DOHH2 (cell line): ENCODE measurements around the gene COL23A1.

Experiments used
- H3F3A ChIP-seq: fragments of 200-600 bp; sonication (generic), shearing (Covaris generic); 2 replicates; pipeline ENCODE4 v1.6.0; 2016; ENCODE audit warnings: antibody characterized with exemption, mild to moderate bottlenecking; ENCODE audit not compliant: control insufficient read depth, insufficient read depth
- H3K27ac ChIP-seq: fragments of 200-600 bp; sonication (generic); 2 replicates; pipeline ENCODE4 v1.5.1; 2014; ENCODE audit warnings: low read depth, mild to moderate bottlenecking, low read length, moderate library complexity
- H3K27me3 ChIP-seq: fragments of 200-600 bp; sonication (generic); 2 replicates; pipeline ENCODE4 v1.6.1; 2014; ENCODE audit warnings: mild to moderate bottlenecking, low read length, mixed read lengths; ENCODE audit not compliant: control insufficient read depth
- H3K36me3 ChIP-seq: fragments of 200-600 bp; sonication (generic); 2 replicates; pipeline ENCODE4 v1.6.1; 2014; ENCODE audit warnings: mild to moderate bottlenecking, low read length, moderate library complexity, mixed read lengths; ENCODE audit not compliant: control insufficient read depth
- H3K4me1 ChIP-seq: fragments of 200-600 bp; sonication (generic); 2 replicates; pipeline ENCODE4 v1.6.1; 2014; ENCODE audit warnings: mild to moderate bottlenecking, low read length, mixed read lengths; ENCODE audit not compliant: control insufficient read depth
- H3K4me2 ChIP-seq: fragments of 200-600 bp; sonication (generic); 2 replicates; pipeline ENCODE4 v1.6.0; 2014; ENCODE audit warnings: mild to moderate bottlenecking, low read length, moderate library complexity
- H3K4me3 ChIP-seq: fragments of 200-600 bp; sonication (generic); 2 replicates; pipeline ENCODE4 v1.5.1; 2014; ENCODE audit warnings: mild to moderate bottlenecking, low read length, mixed read lengths
- H3K79me2 ChIP-seq: fragments of 200-600 bp; sonication (generic); 2 replicates; pipeline ENCODE4 v1.6.1; 2014; ENCODE audit warnings: mild to moderate bottlenecking, low read length, mixed read lengths; ENCODE audit not compliant: control insufficient read depth
- H3K9me2 ChIP-seq: fragments of 200-600 bp; sonication (generic); replicated peaks from 2 replicates; pipeline ENCODE4 v1.6.1; 2014; ENCODE audit warnings: mild to moderate bottlenecking, low read length, mixed read lengths; ENCODE audit not compliant: control insufficient read depth
- H3K9me3 ChIP-seq: fragments of 200-600 bp; sonication (generic); 2 replicates; pipeline ENCODE4 v1.6.1; 2014; ENCODE audit warnings: antibody characterized with exemption, low read length, mixed read lengths; ENCODE audit not compliant: control insufficient read depth, insufficient read depth
- H4K20me1 ChIP-seq: fragments of 200-600 bp; sonication (generic); 2 replicates; pipeline ENCODE4 v1.6.0; 2014; ENCODE audit warnings: low read depth, mild to moderate bottlenecking, antibody characterized with exemption, low read length, moderate library complexity; ENCODE audit not compliant: control insufficient read depth, insufficient read depth
- CTCF ChIP-seq: fragments of 200-600 bp; sonication (generic); IDR thresholded peaks from one replicate; pipeline ENCODE4 v1.5.1; 2014; ENCODE audit warnings: antibody characterized with exemption, mild to moderate bottlenecking, low read depth, low read length; ENCODE audit not compliant: poor library complexity, severe bottlenecking
- EZH2phosphoT487 ChIP-seq: fragments of 200-600 bp; sonication (generic); IDR thresholded peaks from 2 replicates; pipeline ENCODE4 v1.6.1; 2017; ENCODE audit warnings: borderline replicate concordance, mild to moderate bottlenecking, antibody characterized with exemption, low read length, moderate library complexity, mixed read lengths

Gene COL23A1

GRCh38 chr5:178419651-178420050 is 170.5 kb downstream of the COL23A1 start:
- no peaks in the 10 kb centered on the region for H3K4me1 ChIP-seq
- peaks cover 7% of the 10 kb centered on the region for H3K27me3 ChIP-seq
- no peak overlapping the region for H3K27ac ChIP-seq
- no peaks in the 10 kb centered on the region for H3K79me2 ChIP-seq
- H3F3A ChIP-seq, result no peaks in the 10 kb centered on the region
- no peak overlapping the region for H3K4me3 ChIP-seq
- H3K9me2 ChIP-seq, result no peaks in the 10 kb centered on the region
- no peak for TF ChIP-seq EZH2phosphoT487
- no peak for TF ChIP-seq CTCF
- H3K9me3 ChIP-seq, result no peaks in the 10 kb centered on the region
- no peaks in the 10 kb centered on the region for H4K20me1 ChIP-seq
- H3K4me2 ChIP-seq, result no peak overlapping the region
- H3K36me3 ChIP-seq, result no peaks in the 10 kb centered on the region

- H3K4me1 ChIP-seq, result no peaks in the 10 kb centered on the region
- no peaks in the 10 kb centered on the region for H3K79me2 ChIP-seq
- H3K9me3 ChIP-seq, result no peaks in the 10 kb centered on the region
- TF ChIP-seq CTCF, result no peak
- no peak for TF ChIP-seq EZH2phosphoT487
- H3K9me2 ChIP-seq, result no peaks in the 10 kb centered on the region
- no peak overlapping the region for H3K27ac ChIP-seq
- peaks cover 7% of the 10 kb centered on the region for H3K27me3 ChIP-seq
- H3K4me2 ChIP-seq, result no peak overlapping the region
- no peaks in the 10 kb centered on the region for H4K20me1 ChIP-seq
- H3K4me3 ChIP-seq, result no peak overlapping the region
- H3F3A ChIP-seq, result no peaks in the 10 kb centered on the region
- H3K36me3 ChIP-seq, result no peaks in the 10 kb centered on the region
These were observed 171.0 kb downstream of the COL23A1 start for GRCh38 chr5:178419196-178419595.

GRCh38 chr5:178418471-178419010 is 171.7 kb downstream of the COL23A1 start:
- no peaks in the 10 kb centered on the region for H3K36me3 ChIP-seq
- no peaks in the 10 kb centered on the region for H4K20me1 ChIP-seq
- H3K4me2 ChIP-seq, result no peak overlapping the region
- H3K9me3 ChIP-seq, result no peaks in the 10 kb centered on the region
- no peaks in the 10 kb centered on the region for H3K79me2 ChIP-seq
- no peak overlapping the region for H3K4me3 ChIP-seq
- peaks cover 7% of the 10 kb centered on the region for H3K27me3 ChIP-seq
- no peaks in the 10 kb centered on the region for H3K4me1 ChIP-seq
- H3K9me2 ChIP-seq, result no peaks in the 10 kb centered on the region
- no peaks in the 10 kb centered on the region for H3F3A ChIP-seq
- no peak overlapping the region for H3K27ac ChIP-seq
- TF ChIP-seq CTCF (no peak), EZH2phosphoT487 (no peak)
